VCaP (cell line): ENCODE results near the gene ROBO3.

Experiments used
- H3K27ac ChIP-seq: fragments of 450-650 bp; 2 replicates; pipeline ENCODE4 v1.5.1; 2017
- TF ChIP-seq, protein P1 (sequence below): fragments of 450-650 bp; conservative IDR thresholded peaks from 2 replicates; pipeline ENCODE4 v1.5.1; 2017; ENCODE audit warnings: mild to moderate bottlenecking, moderate library complexity

ROBO3 gene

GRCh38 chr11:124930799-124931198 lies 65.6 kb downstream of the ROBO3 start:
- TF ChIP-seq, protein P1, sequence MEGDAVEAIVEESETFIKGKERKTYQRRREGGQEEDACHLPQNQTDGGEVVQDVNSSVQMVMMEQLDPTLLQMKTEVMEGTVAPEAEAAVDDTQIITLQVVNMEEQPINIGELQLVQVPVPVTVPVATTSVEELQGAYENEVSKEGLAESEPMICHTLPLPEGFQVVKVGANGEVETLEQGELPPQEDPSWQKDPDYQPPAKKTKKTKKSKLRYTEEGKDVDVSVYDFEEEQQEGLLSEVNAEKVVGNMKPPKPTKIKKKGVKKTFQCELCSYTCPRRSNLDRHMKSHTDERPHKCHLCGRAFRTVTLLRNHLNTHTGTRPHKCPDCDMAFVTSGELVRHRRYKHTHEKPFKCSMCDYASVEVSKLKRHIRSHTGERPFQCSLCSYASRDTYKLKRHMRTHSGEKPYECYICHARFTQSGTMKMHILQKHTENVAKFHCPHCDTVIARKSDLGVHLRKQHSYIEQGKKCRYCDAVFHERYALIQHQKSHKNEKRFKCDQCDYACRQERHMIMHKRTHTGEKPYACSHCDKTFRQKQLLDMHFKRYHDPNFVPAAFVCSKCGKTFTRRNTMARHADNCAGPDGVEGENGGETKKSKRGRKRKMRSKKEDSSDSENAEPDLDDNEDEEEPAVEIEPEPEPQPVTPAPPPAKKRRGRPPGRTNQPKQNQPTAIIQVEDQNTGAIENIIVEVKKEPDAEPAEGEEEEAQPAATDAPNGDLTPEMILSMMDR, result no peak
- H3K27ac ChIP-seq, result peak overlapping the region; percentile 26
